HEK293T (cell line): Measurements from ENCODE around the gene SELENOH.

Experiments used
- FOXA1 ChIP-seq: fragments of 450-650 bp; IDR thresholded peaks from 2 replicates; pipeline ENCODE4 v1.6.1; 2016; ENCODE audit warnings: mild to moderate bottlenecking
- FOXK2 ChIP-seq: fragments of 450-650 bp; IDR thresholded peaks from 2 replicates; pipeline ENCODE4 v1.6.1; 2016; ENCODE audit warnings: mild to moderate bottlenecking
- SP1 ChIP-seq: fragments of 450-650 bp; IDR thresholded peaks from 2 replicates; pipeline ENCODE4 v1.6.1; 2017

- TF ChIP-seq FOXA1 = no peak
- TF ChIP-seq FOXK2 = no peak
- TF ChIP-seq SP1 = no peak
Measured at GRCh38 chr11:57764021-57764420, 22.7 kb downstream of the SELENOH start.
